ENCODE results near the gene KRTAP5-5.
"Not testable (repeated sequence)": the region's sequence is repeated elsewhere in the genome, so short reads cannot be mapped to it uniquely, and the experiment has no call there.

KRTAP5-5 gene

DNA sequence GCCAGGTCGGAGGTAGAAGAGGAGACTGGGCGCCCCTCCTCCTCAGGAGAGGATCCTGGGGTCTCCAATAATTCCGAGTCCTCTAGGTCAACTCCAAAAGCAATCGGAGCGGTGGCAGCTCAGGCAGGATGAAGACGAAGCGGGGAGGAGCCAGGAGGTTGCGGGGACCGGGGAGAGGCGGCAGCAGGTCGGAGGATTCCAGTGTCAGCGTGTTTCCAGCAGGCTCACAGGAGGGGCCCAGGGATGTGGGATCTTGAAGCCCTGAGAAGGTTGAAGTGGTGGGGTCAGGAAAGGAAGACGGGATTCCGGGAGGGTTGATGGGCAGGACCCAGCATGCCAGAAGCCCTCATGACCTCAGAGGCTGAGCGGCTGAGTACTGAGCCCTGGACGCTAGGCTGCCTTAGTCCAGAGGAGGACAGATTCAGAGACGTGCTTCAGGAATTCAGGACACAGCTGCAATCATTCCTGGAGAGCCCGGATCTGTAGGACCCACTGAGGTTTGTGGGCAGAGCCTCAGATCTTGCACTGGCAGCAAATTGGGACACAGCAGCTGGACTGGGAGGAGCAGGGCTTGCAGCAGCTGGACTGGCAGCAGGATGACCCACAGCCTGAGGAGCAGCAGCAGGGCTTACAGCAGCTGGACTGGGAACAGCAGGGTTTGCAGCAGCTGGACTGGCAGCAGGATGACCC is 22.3 kb upstream of the KRTAP5-5 start:
- DNase-seq (ENCODE audit: low read depth), result not testable (repeated sequence)

DNA sequence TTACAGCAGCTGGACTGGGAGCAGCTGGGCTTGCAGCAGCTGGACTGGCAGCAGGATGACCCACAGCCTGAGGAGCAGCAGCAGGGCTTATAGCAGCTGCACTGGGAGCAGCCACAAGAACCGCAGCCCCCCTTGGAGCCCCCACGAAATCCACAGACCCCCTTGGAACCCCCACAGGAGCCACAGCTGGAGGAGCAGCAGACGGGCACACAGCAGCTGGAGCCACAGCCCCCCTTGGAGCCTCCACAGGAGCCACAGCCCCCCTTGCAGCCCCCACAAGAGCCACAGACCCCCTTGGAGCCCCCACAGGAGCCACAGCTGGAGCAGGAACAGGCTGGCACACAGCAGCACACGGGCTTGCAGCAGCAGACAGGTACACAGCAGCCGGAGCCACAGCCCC is 21.7 kb upstream of the KRTAP5-5 start:
- not testable (repeated sequence) for DNase-seq (ENCODE audit: low read depth)

DNA sequence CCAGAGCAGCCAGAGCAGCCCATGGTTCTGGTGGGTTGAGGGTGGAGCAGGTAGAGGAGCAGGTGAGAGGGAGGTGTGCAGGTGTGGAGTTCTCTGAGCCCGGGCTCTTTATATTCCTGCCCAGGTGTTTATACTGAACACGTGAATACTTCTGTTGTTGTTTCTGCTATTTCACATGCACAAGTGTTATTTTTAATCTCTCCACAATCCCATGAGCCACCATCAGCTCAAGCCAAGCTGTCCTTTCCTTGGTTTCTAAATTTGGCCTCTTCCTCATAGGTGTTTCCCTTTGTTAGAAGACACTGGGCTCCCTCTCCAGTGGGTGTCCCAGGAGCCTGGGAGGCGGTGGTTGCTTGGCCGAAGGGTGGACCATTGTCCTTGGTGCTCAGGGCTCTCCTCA is 21.2 kb upstream of the KRTAP5-5 start, which contains the start of gene KRTAP5-3:
TSS of gene KRTAP5-3 (minus strand) at position 101 of the 400 bp plus-strand sequence. CDS start at position 23, 78 bp downstream.
- no peak for DNase-seq (ENCODE audit: low read depth)

DNA sequence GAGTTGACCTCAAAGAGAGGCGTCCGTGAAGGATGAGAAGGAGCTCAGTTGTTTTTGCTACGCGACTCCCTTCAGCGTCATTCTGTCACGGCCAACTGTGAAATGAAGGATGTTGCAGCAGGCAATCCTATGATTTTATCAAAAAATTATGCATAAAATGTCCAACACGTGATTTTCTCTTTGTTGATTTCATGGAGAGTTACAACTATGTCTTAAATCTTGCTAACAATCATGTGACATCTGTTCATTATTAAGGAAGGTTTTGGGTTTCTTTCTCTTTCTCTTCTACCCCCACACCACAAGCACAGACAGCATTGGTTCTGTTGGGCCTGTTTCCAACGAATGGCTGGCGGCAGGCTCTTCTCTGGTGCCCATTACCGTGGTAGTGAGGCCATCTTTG is 11.3 kb upstream of the KRTAP5-5 start:
- peak; percentile 5 for DNase-seq (ENCODE audit: low read depth)

DNA sequence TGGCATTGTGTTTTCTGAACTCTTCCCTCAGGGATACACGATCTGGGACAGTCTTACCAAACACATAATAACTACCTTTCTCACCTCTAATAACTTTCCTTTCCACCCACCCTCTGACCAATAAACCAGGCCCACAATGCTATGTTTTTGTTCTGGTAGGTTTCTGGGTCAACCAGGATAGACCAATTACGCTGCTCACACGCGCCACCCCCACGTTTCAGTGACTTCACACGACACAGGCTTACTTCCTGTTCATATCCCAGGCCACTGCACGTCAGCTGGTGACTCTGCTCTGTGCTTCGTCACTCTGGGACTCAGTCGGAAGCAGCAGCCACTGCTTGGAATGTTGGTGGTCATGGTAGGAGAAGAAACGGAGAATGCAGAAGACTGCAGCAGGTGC is 10.1 kb upstream of the KRTAP5-5 start:
- no peak for DNase-seq (ENCODE audit: low read depth)

DNA sequence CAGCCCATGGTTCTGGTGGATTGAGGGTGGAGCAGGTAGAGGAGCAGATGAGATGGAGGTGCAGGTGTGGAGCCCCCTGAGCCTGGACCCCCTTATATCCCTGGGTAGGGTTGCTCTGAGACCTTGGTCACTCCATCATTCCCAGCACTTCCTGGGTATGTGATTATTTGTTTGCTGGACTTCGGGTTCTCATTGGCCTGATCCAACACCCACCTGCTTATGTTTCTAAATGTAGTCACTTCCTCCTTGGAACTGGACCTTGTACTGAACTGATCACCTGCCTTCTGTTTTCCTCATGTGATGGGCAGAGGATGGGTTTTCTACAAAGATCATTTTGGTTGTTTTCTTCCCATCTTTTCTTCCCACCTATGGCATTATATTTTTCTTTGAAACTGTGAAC is 7.5 kb upstream of the KRTAP5-5 start, which contains the start of gene KRTAP5-4:
TSS of gene KRTAP5-4 (minus strand) at position 53 of the 400 bp plus-strand sequence. CDS start at position 8, 45 bp downstream.
- DNase-seq (ENCODE audit: low read depth), result no peak

DNA sequence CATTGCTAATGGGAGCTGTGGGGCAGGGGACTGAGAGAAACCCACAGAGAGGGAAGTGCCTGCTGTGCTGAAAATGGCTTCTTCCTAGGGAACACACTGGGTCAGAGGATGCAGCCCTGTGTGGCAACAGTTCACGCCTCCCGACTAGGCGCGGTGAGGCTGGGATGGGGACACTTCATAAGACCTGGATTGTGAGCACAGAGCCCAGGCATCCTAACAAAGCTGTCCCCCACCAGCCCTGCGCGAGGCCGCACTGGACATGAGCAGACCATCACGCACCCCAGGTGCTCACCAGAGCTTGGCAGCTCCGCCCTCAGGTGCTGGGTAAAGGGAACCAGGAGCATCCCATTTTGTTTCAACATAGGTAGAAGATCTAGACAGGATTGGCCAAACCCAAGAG is 5.9 kb upstream of the KRTAP5-5 start:
- DNase-seq (ENCODE audit: low read depth), result no peak

DNA sequence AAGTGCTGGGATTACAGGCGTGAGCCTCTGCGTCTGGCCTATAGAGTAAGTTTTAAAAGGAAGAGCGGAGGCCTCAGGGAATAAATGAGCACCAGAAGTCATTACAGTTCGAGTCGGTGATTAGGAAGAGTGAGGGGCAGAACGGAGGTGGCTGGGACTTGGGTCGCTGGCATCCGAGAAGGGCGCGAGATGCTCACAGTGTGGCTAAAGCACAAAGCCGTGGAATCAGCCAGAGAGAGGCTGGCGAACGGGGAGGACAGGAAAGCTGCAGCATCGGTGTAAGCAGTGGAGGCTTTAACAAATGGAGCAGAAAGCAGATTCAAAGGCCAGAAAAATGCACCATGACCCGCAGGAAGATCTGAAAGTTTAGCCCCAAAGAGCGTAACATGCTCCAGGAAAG is 5.0 kb upstream of the KRTAP5-5 start:
- DNase-seq (ENCODE audit: low read depth), result no peak

DNA sequence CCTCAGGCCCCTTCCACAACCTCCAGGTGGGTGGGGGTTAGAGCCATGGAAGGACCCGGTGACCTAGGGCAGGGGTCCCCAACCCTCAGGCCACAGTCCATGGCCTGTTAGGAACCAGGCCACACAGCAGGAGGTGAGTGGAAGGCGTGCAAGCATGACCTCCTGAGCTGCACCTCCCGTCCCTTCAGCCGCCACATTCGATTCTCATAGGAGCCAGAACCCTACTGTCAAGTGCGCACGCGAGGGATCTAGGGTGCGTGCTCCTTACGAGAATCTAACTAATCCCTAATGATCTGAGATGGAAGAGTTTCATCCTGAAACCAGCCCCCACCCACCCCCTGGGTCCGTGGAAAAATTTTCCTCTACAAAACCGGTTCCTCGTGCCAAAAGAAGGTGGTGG is 4.0 kb upstream of the KRTAP5-5 start:
- DNase-seq (ENCODE audit: low read depth), result no peak

DNA sequence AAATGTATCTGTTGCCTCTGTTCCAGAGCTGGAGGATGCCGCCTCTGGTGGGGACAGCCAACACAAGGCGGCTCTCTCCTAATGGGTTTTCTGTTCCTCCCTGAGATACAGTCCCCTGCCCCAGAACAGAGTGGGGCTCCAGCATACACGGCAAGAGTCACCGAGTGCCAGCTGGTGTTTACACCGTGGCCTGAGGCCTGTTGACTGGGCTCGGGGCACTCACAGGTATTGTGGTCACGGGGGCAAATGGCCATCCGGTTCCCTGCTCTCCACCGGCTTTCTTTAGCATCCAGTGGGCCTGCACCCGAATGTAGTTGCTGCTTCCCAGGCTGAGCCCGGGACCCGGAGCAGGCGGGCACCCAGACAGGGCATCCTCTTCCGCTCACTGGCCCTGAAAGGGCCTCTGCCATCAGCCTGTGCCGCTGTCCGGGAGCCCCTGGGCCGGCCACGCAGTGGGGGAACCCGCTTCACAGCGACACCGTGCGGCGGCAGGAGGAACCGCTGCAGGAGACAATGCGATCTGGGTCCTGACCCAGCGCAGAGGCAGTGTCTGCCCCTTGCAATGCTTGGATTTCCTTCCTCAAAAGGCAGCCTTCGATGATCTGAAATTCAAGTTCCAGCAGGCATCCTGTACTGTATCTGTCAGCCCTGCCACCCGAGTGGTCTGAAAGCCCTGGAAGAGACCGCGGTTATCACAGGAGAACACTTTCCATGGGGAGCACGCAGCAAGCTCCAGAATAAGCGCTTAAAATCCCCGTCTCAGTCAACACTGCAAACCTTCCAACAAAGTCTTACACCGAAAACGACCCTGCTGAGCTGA is 859 bp upstream of the KRTAP5-5 start:
- no peak for DNase-seq (ENCODE audit: low read depth)

DNA sequence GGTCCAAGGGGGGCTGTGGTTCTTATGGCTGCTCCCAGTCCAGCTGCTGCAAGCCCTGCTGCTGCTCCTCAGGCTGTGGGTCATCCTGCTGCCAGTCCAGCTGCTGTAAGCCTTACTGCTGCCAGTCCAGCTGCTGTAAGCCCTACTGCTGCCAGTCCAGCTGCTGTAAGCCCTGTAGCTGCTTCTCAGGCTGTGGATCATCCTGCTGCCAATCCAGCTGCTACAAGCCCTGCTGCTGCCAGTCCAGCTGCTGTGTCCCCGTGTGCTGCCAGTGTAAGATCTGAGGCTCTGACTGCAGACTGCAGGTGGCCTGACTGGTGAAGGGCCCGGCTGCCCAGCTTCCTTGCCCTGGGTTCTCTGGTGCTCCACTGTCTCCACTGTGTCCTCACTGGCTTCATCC is 696 bp downstream of the KRTAP5-5 start:
- DNase-seq (ENCODE audit: low read depth), result no peak

DNA sequence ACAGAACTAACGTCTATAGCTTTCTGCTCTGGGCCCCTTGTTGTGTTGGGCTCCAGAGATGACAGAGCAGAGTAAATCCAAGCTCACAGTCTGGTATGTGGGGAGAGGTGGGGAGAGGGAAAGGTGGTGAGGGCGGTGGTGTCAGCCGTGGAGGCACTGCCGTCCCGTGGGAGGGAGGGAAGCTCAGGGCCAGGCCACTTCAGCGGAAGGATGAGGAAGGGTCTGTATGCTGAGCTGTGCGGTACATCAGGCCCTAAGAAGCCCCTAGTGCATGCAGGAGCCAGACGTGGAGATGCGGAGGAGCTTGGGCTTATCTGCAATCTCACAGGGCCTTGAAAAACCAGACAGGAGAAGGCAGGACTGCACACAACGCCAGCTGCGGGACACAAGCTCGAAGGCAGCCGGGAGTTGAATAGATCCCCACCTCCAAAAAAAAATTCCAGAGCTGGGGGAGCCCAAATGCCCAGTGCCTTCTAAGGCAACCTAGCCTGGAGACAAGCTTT is 1.5 kb downstream of the KRTAP5-5 start:
- DNase-seq (ENCODE audit: low read depth), result no peak

DNA sequence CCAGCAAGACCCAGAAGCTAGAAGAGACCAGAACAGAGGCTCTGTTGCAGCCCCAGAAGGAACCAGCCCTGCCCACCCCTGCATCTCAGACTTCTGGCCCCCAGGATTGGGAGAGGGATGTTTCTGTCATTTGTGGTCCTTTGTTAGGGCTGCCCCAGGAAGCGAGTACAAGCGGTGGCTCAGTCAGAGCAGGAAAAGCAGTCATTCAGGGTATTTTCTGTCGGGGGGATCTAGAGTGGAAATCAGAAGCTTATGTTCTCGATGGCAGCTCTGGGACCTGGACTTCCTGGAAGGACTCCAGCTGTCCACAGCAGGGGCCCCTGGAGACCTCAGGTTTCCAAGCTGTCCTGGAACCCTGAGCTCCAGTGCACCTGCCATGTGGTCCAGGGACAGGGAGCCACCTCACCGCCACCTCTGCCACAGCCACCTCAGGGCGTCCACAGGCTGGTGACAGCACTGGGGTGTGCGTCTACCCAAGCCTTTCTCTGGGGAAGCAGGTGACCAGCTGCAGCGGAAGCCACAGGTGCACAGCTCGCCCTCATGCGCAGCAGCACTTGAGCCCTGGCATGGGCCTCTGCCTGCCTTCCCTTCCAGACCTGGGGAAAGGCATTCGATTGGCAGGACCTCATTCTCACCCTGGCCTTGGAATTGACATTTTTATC is 2.6 kb downstream of the KRTAP5-5 start:
- no peak for DNase-seq (ENCODE audit: low read depth)

DNA sequence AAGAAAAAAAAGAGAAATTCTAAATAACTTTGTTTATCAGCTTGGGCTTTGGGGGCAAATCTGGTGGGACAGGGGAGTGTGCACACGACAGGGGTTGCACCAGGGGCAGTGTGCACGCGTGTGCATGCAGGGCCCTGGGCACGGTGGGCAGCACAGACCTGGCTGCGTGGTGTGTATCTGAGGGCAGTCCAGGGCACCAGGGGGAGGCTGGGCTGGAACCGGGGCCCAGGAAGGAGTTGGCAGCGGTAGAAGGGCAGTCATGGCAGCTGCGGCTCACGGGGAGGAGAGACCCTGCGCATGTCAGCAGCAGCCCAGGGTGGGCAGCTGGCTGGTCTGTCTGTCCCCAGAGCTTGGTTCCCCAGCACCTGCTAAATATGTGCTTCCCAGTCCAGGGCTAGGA is 4.3 kb downstream of the KRTAP5-5 start:
- no peak for DNase-seq (ENCODE audit: low read depth)

DNA sequence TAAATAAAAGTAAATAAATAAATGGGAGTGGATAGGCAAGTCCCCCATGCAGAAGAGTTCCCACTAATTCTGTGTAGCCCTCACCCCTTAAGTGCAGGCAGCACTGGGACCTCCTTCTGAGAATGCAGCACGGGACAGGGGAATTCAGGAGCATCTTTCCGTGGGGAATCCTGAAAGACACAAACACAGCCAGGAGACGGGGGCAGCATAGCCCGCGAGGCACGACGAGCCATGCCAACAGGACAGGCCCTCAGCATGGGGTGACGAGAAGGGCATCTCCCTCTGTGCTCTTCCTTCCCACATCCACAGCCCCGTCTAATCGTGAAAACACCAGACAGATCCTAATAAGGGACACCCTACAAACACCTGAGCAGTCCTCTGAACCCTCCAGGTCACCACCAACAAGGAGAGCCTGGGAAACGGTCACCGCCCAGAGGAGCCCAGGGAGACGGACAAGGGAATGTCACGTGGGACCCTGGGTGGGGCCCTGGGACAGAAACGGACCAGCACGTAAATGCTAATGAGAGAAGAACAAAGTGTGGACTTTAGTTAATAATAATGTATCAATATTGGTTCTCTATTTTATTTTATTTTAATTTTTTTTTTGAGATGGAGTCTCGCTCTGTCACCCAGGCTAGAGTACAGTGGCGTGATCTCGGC is 6.8 kb downstream of the KRTAP5-5 start:
- DNase-seq (ENCODE audit: low read depth), result no peak

DNA sequence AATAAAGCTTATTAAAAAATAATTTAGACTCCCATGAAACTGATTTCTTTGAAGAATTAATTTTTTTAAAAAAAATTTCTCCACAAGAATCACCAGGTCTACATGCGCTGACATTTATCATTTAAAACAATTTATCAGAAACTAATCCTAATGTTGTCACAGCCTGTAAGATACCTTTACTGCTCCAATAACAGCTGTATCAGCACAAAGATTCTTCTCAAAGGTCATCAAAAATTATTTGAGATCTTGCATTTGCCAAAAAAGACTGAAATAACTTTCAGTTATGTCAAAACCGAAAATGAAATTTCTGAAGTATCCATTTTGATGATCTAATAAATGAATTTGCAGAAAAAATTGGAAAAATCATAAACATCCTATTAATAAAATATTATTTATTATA is 8.1 kb downstream of the KRTAP5-5 start:
- DNase-seq (ENCODE audit: low read depth), result no peak

DNA sequence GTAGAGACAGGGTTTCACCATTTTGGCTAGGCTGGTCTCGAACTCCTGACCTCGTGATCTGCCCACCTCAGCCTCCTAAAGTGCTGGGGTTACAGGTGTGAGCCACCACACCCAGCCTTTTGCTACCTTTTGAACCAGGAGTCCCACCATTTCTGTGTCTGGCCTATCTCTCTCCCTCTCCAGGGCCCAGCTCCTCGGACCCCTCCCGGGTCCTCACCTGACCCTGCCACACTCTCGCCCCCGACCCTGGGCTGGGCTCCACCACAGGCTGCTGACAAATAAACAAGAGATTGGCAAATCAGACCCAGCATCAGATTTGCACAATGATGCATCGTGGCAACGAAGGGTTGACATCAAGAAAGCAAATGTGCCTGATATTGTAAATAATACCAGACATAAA is 8.8 kb downstream of the KRTAP5-5 start:
- no peak for DNase-seq (ENCODE audit: low read depth)

DNA sequence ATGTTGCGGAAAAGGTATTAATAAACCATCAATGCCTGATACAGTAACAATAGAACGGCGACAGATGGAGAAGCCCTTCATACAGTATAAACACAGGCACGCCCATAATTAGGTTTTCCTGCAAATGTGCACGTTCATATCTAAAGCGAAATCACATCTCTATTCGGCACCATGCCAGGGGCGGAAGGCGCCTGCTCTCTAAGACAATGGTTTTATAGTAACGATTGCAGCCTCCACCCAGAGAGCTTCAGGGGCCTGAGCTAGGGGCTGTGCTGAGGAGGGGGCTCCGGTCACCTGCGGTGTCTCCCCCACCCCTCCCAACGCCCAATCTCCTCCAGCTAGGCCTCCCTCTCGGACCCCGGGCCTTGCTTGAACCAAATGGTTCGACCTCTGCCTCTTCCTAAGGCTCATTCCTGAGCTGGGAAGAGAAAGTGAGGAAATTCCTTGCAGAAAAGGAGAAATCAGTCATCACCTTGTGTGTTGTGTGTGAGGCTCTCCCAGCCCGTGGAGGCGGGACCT is 9.6 kb downstream of the KRTAP5-5 start:
- DNase-seq (ENCODE audit: low read depth), result no peak

DNA sequence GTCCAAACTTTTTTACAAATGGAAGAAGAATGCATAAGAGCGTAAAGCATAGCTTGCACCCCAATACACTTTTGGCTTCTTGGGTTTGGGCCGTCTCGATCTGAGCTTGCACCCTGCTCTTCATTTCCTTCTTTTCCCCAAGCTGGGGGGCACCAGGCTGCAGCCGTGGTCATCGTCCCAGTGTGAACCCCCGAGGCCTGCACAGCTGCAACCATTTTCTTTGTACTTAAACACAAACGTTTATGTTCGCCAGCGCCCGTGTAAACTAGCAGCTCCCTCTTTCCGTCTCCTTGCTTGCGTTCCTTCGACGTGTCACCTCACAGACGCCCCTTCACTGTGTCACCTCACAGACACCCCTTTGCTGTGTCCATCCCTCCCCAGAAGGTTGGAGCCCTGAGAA is 10.1 kb downstream of the KRTAP5-5 start:
- DNase-seq (ENCODE audit: low read depth), result no peak

DNA sequence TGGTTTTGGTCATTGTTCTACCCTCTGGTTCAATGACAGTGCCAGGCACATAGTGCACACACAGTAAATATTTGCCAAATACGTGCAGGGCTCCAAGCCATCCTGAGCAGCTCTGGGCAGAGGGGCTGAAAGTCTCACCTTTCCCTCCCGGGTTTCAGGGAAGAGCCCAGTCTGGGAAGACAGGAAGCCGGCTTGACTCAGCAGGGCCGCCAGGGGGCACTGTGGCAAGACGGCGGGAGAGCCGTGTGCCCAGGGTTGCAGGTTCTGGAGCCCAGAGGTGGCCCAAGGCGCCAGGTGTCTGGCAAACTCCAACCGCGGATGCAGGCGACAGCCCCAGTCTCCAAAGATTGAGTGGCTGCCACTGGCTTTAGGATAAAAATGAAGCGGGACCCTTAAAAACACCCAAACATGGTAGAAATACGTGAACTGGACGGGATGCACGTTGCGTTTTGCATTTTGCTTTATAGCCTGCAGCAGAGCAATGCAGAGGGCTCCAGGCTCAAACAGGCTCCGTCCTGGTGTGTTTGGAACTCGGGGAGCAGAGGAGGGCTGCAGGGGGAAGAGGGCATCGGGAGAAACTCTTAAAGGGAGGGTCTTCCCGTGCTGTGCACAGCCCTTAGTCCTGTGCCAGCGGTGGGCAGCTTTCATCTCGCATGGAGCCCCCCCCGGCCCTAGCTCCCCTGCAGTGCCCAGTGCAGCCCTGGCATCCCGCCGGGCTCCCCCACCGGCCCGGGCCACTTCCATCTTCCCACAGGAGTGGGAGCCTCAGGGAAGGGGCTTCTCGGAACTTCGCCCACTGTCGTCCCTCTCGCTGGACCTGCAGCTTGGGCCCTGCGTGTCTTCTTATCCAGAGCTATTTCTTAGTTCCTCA is 10.7 kb downstream of the KRTAP5-5 start:
- DNase-seq (ENCODE audit: low read depth), result no peak

DNA sequence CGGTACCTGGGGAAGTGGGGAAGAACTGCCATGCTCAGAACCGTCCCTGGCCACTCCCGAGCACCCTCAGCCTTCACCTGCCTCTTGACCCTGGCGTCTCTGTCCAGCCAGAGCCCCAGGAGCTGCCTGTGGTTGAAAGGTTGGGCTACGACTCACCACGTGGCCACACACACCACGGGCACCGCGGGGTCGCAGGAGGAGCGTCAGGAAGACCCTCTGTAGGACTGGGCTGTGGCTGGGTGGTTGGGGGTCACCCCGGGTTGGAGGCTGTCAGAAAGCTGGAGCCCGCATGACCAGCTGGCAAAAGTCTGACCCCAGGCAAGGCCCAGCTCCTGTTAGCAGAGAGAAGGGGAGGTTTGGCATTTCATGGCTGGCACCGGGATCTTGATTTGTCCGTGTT is 11.5 kb downstream of the KRTAP5-5 start:
- no peak for DNase-seq (ENCODE audit: low read depth)

All from fibroblast of the conjunctiva (primary cell).